Liver (tissue), 10 donors: ENCODE results near the gene RNU2-63P. TPM values are rescaled to one million over a fixed set of nuclear protein-coding genes. Genes with fewer than 3 reads are reported as not detected.
"Not testable (repeated sequence)": the region's sequence is repeated elsewhere in the genome, so short reads cannot be mapped to it uniquely, and the experiment has no call there.

ENCODE experiments used
- DNase-seq: peaks from one replicate; pipeline ENCODE4 v3.0.0-alpha.2; 2017; ENCODE audit warnings: low spot score
- H3K27ac ChIP-seq, 2 donors: one replicate each; pipeline ENCODE4 v1.7.0; 2013; ENCODE audit warnings: inconsistent platforms in 2 of 2, low read length in 2 of 2, control low read depth in 1 of 2, low read depth in 1 of 2, mild to moderate bottlenecking in 1 of 2
- H3K27me3 ChIP-seq, 4 donors: one replicate each; pipeline versions ENCODE4 v1.6.1 to v1.7.0; 2013; ENCODE audit warnings: low read length in 3 of 4, inconsistent platforms in 1 of 4, mild to moderate bottlenecking in 1 of 4, moderate library complexity in 1 of 4; ENCODE audit not compliant: control insufficient read depth in 4 of 4, insufficient read depth in 4 of 4
- H3K36me3 ChIP-seq, 4 donors: one replicate each; pipeline versions ENCODE4 v1.6.1 to v1.7.0; 2013; ENCODE audit warnings: low read length in 3 of 4, mild to moderate bottlenecking in 3 of 4, low read depth in 1 of 4, moderate library complexity in 1 of 4; ENCODE audit not compliant: control insufficient read depth in 4 of 4, insufficient read depth in 3 of 4
- H3K4me1 ChIP-seq, 4 donors: one replicate each; pipeline versions ENCODE4 v1.6.1 to v1.7.0; 2013; ENCODE audit warnings: low read length in 3 of 4, mild to moderate bottlenecking in 3 of 4, moderate library complexity in 1 of 4; ENCODE audit not compliant: control insufficient read depth in 4 of 4, insufficient read depth in 4 of 4
- H3K4me3 ChIP-seq, 3 donors: one replicate each; pipeline versions ENCODE4 v1.6.1 to v1.7.0; 2013; ENCODE audit warnings: low read length in 3 of 3, control low read depth in 1 of 3, low read depth in 1 of 3, mild to moderate bottlenecking in 1 of 3
- H3K9ac ChIP-seq, 2 donors: one replicate each; pipeline ENCODE4 v1.7.0; 2013; ENCODE audit warnings: low read length in 2 of 2, mild to moderate bottlenecking in 2 of 2, moderate library complexity in 2 of 2, control low read depth in 1 of 2, low read depth in 1 of 2
- H3K9me3 ChIP-seq, 4 donors: one replicate each; pipeline versions ENCODE4 v1.6.1 to v1.7.0; 2013; ENCODE audit warnings: low read length in 3 of 4; ENCODE audit not compliant: control insufficient read depth in 4 of 4
- RAD21 ChIP-seq, 2 donors: IDR thresholded peaks; 2 replicates each; pipeline ENCODE4 v1.6.1; 2016; ENCODE audit warnings: antibody characterized with exemption in 2 of 2, mild to moderate bottlenecking in 2 of 2
- WGBS: extraction: QIAGEN DNeasy Blood & Tissue Kit; methylation state at CpG from one replicate; pipeline ENCODE4 v1.1.7; 2013; 5-methylcytosine and 5-hydroxymethylcytosine counted together
- polyA plus RNA-seq, 2 donors: library from polyadenylated mRNA; stranded (reverse) in 1 of 2; unstranded in 1 of 2; fragments of 200-250 nt in 1 of 2; fragments of >200 nt in 1 of 2; fragmentation: Nextera tagmentation in 1 of 2; extraction: Ambion mirVana in 1 of 2; gene quantifications; one replicate each; pipeline versions ENCODE4 v1.2.1 to v1.2.3, GENCODE V29; 2013 to 2015
- small RNA-seq: library from RNA; depleted of rRNA; stranded (forward); fragments of <200 nt; gene quantifications from one replicate; pipeline ENCODE3, GENCODE V24; 2014
- total RNA-seq, 2 donors: library from RNA; depleted of rRNA; stranded (reverse); fragments of >200 nt; gene quantifications; one replicate each; pipeline ENCODE4 v1.2.3, GENCODE V29; 2014
- donor health status: healthy.
- donor health status: healthy.
- donor health status: healthy.
- donor health status: healthy.
- donor health status: healthy.

The RNU2-63P gene
- total and polyA plus RNA-seq, 4 donors: not detected

DNA sequence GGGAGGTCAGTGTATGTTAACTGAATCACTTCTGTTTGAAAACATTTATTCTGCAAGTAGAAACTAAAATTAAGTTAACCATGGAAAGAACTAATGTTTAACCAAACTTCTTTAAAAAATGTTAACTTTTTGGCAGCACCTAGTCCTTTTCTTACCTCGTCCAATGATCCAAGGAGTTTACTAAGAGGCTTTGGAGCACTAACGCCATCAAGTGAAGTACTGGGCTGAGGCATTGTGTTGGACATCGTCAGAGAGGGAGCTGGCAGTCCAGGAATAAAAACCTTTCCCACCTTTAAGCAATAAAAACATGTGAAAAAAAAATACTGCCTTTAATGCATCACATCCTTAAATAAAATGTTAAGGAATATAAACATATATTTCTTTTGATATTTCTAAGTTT is 23.8 kb downstream of the RNU2-63P start:
- WGBS: 12% methylated on average over 2 of the region's 3 CpGs
- not testable (repeated sequence) for DNase-seq

DNA sequence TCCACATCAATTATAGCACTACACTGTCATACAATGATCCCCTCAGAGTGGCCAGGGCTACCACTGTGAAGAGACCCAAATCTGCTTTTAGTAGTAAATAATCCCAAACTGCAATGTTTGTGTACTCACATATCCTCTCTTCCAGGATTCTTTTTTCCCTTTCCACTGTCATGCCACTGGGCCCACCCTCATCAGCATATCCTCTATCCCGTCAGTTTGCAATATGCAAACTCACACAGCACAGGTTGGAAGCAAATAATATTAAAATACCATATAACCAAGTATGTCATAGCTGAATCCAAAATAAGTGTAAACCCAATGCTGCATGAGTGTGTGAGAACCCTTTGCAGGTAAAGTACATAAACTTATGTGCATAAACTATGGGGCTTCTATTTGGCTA is 28.9 kb downstream of the RNU2-63P start:
- WGBS: no CpG with 5 or more reads among the region's 1 CpG

More for the DNA sequence above, 23.8 kb downstream of the RNU2-63P start:
- H3K4me3 ChIP-seq, H3K9ac ChIP-seq, H3K27me3 ChIP-seq, H3K27ac ChIP-seq, H3K4me1 ChIP-seq, H3K9me3 ChIP-seq, H3K36me3 ChIP-seq: not testable (repeated sequence)
- peak in 1 of 2 donors; percentile 8 for TF ChIP-seq RAD21 (IDR thresholded peaks at IDR 0.05)

DNA sequence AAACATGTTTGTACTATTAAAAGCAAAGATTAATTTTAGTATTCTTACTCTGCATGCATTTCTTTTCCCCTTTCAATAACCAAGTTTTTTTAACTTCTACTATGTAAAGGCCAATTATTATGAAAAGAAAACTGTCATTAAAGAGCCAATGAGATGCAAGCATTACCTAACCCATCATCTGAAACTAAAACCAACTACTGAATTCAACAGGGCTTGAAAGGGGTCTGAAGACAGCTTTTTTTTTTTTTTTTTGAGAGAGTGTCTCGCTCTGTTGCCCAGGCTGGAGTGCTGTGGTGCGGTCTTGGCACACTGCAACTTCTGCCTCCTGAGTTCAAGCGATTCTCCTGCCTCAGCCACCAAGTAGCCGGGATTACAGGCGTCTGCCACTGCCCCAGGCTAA is 30.4 kb downstream of the RNU2-63P start:
- H3K36me3 ChIP-seq, H3K27ac ChIP-seq, H3K9me3 ChIP-seq, H3K27me3 ChIP-seq, H3K4me1 ChIP-seq, DNase-seq, H3K9ac ChIP-seq, H3K4me3 ChIP-seq: not testable (repeated sequence)
- WGBS: 77% methylated on average over 5 of the region's 5 CpGs

More for the DNA sequence above, 28.9 kb downstream of the RNU2-63P start:
- not testable (repeated sequence) for H3K4me1 ChIP-seq, H3K9me3 ChIP-seq, H3K27ac ChIP-seq, H3K9ac ChIP-seq, H3K27me3 ChIP-seq, DNase-seq, H3K36me3 ChIP-seq, H3K4me3 ChIP-seq

DNA sequence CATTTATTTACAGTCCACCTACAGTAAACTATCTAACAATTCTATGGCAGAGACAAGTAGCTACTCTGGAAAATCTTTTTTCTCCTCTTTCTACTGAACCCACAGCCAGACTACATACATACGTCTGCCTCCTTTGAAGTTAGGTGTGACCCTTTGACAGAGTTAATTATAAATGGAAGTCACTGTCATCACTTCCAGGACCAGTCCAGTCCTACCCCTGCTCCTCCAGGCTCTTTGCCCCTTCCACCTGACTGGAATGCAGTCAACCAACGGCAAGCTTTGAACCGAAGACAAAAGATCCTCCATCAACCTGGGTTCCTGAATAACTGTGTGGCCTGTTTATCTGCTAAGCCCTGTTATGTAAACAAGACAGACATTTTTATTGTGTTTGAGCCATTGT is 35.2 kb downstream of the RNU2-63P start:
- not testable (repeated sequence) for H3K4me1 ChIP-seq, H3K9me3 ChIP-seq, H3K36me3 ChIP-seq, H3K9ac ChIP-seq, H3K27me3 ChIP-seq, H3K4me3 ChIP-seq, H3K27ac ChIP-seq, DNase-seq
- no CpG with 5 or more reads among the region's 3 CpGs for WGBS

DNA sequence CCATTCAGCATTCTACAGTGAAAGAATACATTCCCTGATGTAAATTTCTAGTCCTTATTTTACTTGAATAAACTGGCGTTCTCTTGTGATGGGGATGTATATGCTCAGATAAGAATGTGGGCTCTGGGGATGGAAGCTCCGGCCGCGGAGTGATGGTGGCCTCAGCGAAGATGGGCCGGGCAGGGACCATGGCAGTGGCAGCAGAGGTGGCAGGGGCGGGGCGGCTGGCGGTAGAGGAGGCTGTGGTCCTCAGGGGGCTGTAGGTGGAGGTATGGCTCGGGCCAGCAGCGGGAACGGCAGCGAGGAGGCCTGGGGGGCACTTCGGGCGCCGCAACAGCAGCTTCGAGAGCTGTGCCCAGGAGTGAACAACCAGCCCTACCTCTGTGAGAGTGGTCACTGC is 44.0 kb downstream of the RNU2-63P start:
- H3K36me3 ChIP-seq, H3K9ac ChIP-seq, H3K4me1 ChIP-seq, H3K9me3 ChIP-seq, H3K27me3 ChIP-seq, H3K27ac ChIP-seq, H3K4me3 ChIP-seq, DNase-seq: not testable (repeated sequence)
- 79% methylated on average over 4 of the region's 17 CpGs for WGBS

Small RNA genes lying within 50 kb of the gene (small RNA-seq; reads per million reads assigned to genes)
- gene RNU2-63P: 7.0 reads per million, percentile 93 among the genes with 10 or more reads in this experiment

Other genes starting within 250 kb of the RNU2-63P start
- gene RGPD2, start 190.8 kb downstream of the RNU2-63P start, total RNA-seq: under 1 TPM; 0.75 to 0.98 TPM
- 1 to 10 TPM in 1 of 2 donors, under 1 TPM in 1; 0.25 to 4.9 TPM for gene RGPD2, start 190.8 kb downstream of the RNU2-63P start, polyA plus RNA-seq
- gene KRCC1, start 39.2 kb upstream of the RNU2-63P start, total RNA-seq: 10 to 100 TPM in 1 of 2 donors, 1 to 10 TPM in 1; 7.0 to 10.0 TPM
- 10 to 100 TPM; 12.9 to 14.8 TPM for gene KRCC1, start 39.2 kb upstream of the RNU2-63P start, polyA plus RNA-seq
- gene SMYD1, start 51.3 kb upstream of the RNU2-63P start, total RNA-seq: not detected
- gene SMYD1, start 51.3 kb upstream of the RNU2-63P start, polyA plus RNA-seq: not detected
- gene FABP1, start 111.5 kb upstream of the RNU2-63P start, total RNA-seq: 1,000 to 10,000 TPM in 1 of 2 donors, 100 to 1,000 TPM in 1; 975 to 1,486 TPM
- gene FABP1, start 111.5 kb upstream of the RNU2-63P start, polyA plus RNA-seq: 1,000 to 10,000 TPM; 3,125 to 7,337 TPM
- 10 to 100 TPM in 1 of 2 donors, 1 to 10 TPM in 1; 6.9 to 50.9 TPM for gene THNSL2, start 153.8 kb upstream of the RNU2-63P start, total RNA-seq
- gene THNSL2, start 153.8 kb upstream of the RNU2-63P start, polyA plus RNA-seq: 10 to 100 TPM; 15.6 to 18.7 TPM